H1 (cell line): ENCODE results near the gene OVOL3. TPM values are rescaled to one million over a fixed set of nuclear protein-coding genes. Genes with fewer than 3 reads are reported as not detected.

Experiments
- ATF2 ChIP-seq: IDR thresholded peaks from 2 replicates; pipeline ENCODE4 v1.6.1; 2012; ENCODE audit warnings: low read length, inconsistent platforms
- MAFK ChIP-seq: IDR thresholded peaks from 2 replicates; pipeline ENCODE4 v1.6.1; 2012; ENCODE audit warnings: low read depth, mild to moderate bottlenecking, improper control_type of control experiment, low read length
- NANOG ChIP-seq: IDR thresholded peaks from 2 replicates; pipeline ENCODE4 v1.6.1; 2011; ENCODE audit warnings: low read length, low read depth, mild to moderate bottlenecking, inconsistent platforms; ENCODE audit not compliant: insufficient read depth, poor library complexity, severe bottlenecking
- polyA plus RNA-seq, 7 experiments: library from polyadenylated mRNA; depleted of rRNA in 3 of 7; stranded (reverse) in 5 of 7; unstranded in 2 of 7; fragments of >200 nt in 5 of 7; fragments of 200-250 nt in 2 of 7; gene quantifications; 1 replicate in 5 of 7; 2 replicates in 1 of 7; 4 replicates in 1 of 7; pipeline versions ENCODE4 v1.2.1 to v1.2.3, GENCODE V29; 2011 to 2013; ENCODE audit warnings: missing spikeins in 2 of 7, mixed read lengths in 2 of 7
- total RNA-seq: library from RNA; stranded (reverse); fragmentation: NEBNext Ultra II Directional; extraction: Animal tissue kit (Norgen Biotek cat#: 25700); gene quantifications from 2 replicates; pipeline ENCODE4 v1.2.1, GENCODE V29; 2021

Gene OVOL3
- total and polyA plus RNA-seq, 2 of the 8 experiments (the other 6 are each of a cell fraction or from before 2014, with no cell fraction given), result 0.45 TPM; not detected in 1

DNA sequence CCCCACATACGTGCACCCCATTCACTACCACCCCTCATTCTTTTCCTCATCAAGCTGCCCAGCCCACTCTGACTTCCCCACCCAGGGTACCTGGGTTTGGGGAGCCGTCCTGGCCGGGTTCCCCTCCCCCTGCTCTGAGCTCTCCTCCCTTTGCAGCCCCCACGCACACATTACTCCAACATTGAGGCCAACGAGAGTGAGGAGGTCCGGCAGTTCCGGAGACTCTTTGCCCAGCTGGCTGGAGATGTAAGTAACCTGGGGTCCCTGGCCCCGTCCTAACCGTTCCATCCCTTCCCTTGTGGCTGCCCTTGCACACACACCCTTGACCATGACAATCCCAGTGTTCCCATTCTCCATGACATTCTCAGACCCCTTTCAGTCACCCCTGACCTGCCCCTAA lies 31.6 kb downstream of the OVOL3 start (continued):
- no peak for TF ChIP-seq ATF2
- no peak for TF ChIP-seq MAFK
- TF ChIP-seq NANOG, result no peak
